GM19452 (cell line): ENCODE results near the gene PTGER4.

ENCODE experiments used
- ATAC-seq: cut with Tn5 transposase; IDR thresholded peaks from one replicate; pipeline ENCODE4 v1.9.1; 2021; ENCODE audit not compliant: unreplicated experiment

PTGER4 gene

GRCh38 chr5:40669606-40670390, 9.9 kb upstream of the PTGER4 start:
- ATAC-seq, result no peak

GRCh38 chr5:40672425-40672824, 7.3 kb upstream of the PTGER4 start:
- no peak for ATAC-seq

GRCh38 chr5:40674661-40675235, 5.0 kb upstream of the PTGER4 start:
- no peak for ATAC-seq

GRCh38 chr5:40675396-40676133, 4.2 kb upstream of the PTGER4 start:
- ATAC-seq, result no peak

- no peak for ATAC-seq
Measured at GRCh38 chr5:40676613-40677343, 2.9 kb upstream of the PTGER4 start.

- ATAC-seq, result no peak
Measured at GRCh38 chr5:40677456-40677855, 2.3 kb upstream of the PTGER4 start.

- ATAC-seq, result no peak
Measured at GRCh38 chr5:40678026-40678425, 1.7 kb upstream of the PTGER4 start.

- no peak for ATAC-seq
Measured at GRCh38 chr5:40678460-40679147, 1.1 kb upstream of the PTGER4 start.

GRCh38 chr5:40679148-40679912, 385 bp upstream of the PTGER4 start:
- ATAC-seq, result peak; percentile 62

- no peak for ATAC-seq
Measured at GRCh38 chr5:40680741-40681362, 1.1 kb downstream of the PTGER4 start.

GRCh38 chr5:40681363-40682153, 1.8 kb downstream of the PTGER4 start:
- ATAC-seq, result peak; percentile 30

- ATAC-seq, result no peak
Measured at GRCh38 chr5:40682154-40683017, 2.7 kb downstream of the PTGER4 start.

GRCh38 chr5:40683305-40683704, 3.6 kb downstream of the PTGER4 start:
- no peak for ATAC-seq

GRCh38 chr5:40685193-40685592, 5.5 kb downstream of the PTGER4 start:
- ATAC-seq, result no peak

- no peak for ATAC-seq
Measured at GRCh38 chr5:40685976-40686486, 6.3 kb downstream of the PTGER4 start.

- no peak for ATAC-seq
Measured at GRCh38 chr5:40687321-40687720, 7.6 kb downstream of the PTGER4 start.

GRCh38 chr5:40688127-40688761, 8.5 kb downstream of the PTGER4 start:
- peak; percentile 84 for ATAC-seq
